HG02588 (cell line): ENCODE measurements around the gene ATP4B.

ENCODE experiments used
- ATAC-seq: cut with Tn5 transposase; IDR thresholded peaks from one replicate; pipeline ENCODE4 v1.9.1; 2021; ENCODE audit warnings: mild to moderate bottlenecking, moderate library complexity; ENCODE audit not compliant: unreplicated experiment

Gene ATP4B

GRCh38 chr13:113657851-113658741, at the start of gene ATP4B:
ATP4B (minus strand) TSS chr13:113658198; CDS start chr13:113658144, 54 bp downstream.
- ATAC-seq: no peak

- ATAC-seq: no peak
These were observed 14.1 kb upstream of the ATP4B start for GRCh38 chr13:113672002-113672651.

- no peak for ATAC-seq
These were observed 13.3 kb upstream of the ATP4B start for GRCh38 chr13:113671066-113672001.

- no peak for ATAC-seq
These were observed 12.5 kb upstream of the ATP4B start for GRCh38 chr13:113670541-113670940.

- ATAC-seq: no peak
These were observed 11.8 kb upstream of the ATP4B start for GRCh38 chr13:113669755-113670341.

GRCh38 chr13:113669231-113669754, 11.3 kb upstream of the ATP4B start:
- no peak for ATAC-seq

GRCh38 chr13:113668491-113668971, 10.5 kb upstream of the ATP4B start:
- no peak for ATAC-seq

- ATAC-seq: no peak
These were observed 9.9 kb upstream of the ATP4B start for GRCh38 chr13:113667771-113668490.

- ATAC-seq: no peak
These were observed 9.1 kb upstream of the ATP4B start, which contains the start of gene GRK1 for GRCh38 chr13:113666951-113667701. GRK1 (plus strand) TSS chr13:113667219; CDS start chr13:113667387, 168 bp downstream.

- ATAC-seq: no peak
These were observed 8.3 kb upstream of the ATP4B start for GRCh38 chr13:113666329-113666670.

GRCh38 chr13:113665597-113666328, 7.8 kb upstream of the ATP4B start:
- ATAC-seq: no peak

- ATAC-seq: no peak
These were observed 7.0 kb upstream of the ATP4B start for GRCh38 chr13:113664751-113665596.

- no peak for ATAC-seq
These were observed 5.9 kb upstream of the ATP4B start for GRCh38 chr13:113663934-113664333.

GRCh38 chr13:113661509-113661908, 3.5 kb upstream of the ATP4B start:
- ATAC-seq: no peak

- no peak for ATAC-seq
These were observed 2.1 kb upstream of the ATP4B start for GRCh38 chr13:113660066-113660465.

- no peak for ATAC-seq
These were observed 1.3 kb upstream of the ATP4B start for GRCh38 chr13:113659337-113659736.

GRCh38 chr13:113658836-113659235, 838 bp upstream of the ATP4B start:
- ATAC-seq: no peak
